ENCODE results near the gene C2orf42.
A peak's percentile ranks its signal among the peaks of the same experiment; 100 is the strongest.
"Not testable (repeated sequence)": the region's sequence is repeated elsewhere in the genome, so short reads cannot be mapped to it uniquely, and the experiment has no call there.

C2orf42 gene

GRCh38 chr2:70131344-70132143, 59.3 kb downstream of the C2orf42 start:
- DNase-seq (ENCODE audit: low spot score), result not testable (repeated sequence)

- DNase-seq (ENCODE audit: low spot score), result no peak
Observed at GRCh38 chr2:70128005-70128404, 62.8 kb downstream of the C2orf42 start.

- DNase-seq (ENCODE audit: low spot score), result no peak
Observed at GRCh38 chr2:70126413-70126812, 64.4 kb downstream of the C2orf42 start.

DNA sequence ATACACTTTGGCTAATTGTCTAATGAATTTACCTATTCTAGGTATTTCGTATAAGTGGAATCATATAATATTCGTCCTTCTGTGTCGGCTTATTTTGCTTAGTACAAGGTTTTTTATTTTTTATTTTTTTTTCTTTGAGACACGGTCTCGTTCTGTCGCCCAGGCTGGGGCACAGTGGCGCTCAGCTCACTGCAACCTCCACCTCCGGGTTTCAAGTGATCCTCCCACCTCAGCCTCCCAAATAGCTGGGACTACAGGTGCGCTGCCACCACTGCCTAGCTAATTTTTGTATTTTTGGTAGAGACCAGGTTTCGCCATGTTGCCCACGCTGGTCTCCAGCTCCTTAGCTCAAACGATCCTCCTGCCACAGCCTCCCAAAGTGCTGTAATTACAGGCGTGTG, 65.3 kb downstream of the C2orf42 start:
- no peak for DNase-seq (ENCODE audit: low spot score)

- DNase-seq (ENCODE audit: low spot score), result peak; percentile 83
Observed at GRCh38 chr2:70124983-70125480, 65.8 kb downstream of the C2orf42 start.

DNA sequence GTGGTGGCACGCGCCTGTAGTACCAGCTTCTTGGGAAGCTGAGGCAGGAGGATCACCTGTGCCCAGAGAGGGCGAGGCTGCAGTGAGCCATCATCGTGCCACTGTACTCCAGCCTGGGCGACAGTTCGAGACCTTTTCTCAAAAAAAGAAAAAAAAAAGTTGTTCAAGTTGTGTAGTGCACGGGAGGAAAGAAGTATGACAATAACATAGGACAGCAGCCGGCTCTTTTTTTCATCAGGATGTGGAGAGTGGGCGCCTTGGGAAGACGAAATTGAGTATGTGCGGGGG, 67.0 kb downstream of the C2orf42 start:
- no peak for DNase-seq (ENCODE audit: low spot score)

DNA sequence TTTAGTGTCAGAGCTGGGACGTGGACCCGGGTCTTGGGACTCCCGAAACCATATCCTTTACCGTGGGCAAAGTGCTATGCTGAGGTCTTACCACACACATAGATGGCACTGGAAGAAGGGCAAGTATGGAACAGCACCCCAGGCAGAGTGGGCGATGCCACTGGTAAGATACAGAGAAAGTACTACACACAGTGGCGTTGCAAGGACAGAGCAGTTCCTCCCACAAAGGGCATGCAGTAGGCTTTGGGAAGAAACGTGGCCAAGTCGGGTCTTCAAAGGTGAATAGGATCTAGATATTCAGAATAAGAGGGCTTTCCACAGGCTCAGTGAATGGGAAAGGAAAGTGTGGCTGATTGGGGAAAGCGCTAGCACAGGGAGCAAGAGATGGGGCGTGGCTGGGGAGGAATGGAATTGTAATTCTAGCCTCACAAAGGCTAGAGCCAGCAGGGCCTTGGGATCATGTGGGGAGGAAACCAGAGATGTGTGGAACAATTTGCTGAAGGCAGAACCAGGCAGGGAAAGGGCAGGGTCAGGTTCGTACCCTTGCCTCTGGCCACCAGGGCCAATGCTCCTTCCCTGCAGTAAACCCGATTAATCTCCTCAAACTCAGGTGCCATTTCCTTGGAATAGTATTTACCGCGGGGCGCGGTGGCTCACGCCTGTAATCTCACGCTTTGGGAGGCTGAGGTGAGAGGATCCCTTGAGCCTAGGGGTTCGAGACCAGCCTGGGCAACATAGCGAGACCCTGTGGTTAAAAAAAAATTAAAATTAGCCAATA, 67.6 kb downstream of the C2orf42 start:
- DNase-seq (ENCODE audit: low spot score), result peak; percentile 82

DNA sequence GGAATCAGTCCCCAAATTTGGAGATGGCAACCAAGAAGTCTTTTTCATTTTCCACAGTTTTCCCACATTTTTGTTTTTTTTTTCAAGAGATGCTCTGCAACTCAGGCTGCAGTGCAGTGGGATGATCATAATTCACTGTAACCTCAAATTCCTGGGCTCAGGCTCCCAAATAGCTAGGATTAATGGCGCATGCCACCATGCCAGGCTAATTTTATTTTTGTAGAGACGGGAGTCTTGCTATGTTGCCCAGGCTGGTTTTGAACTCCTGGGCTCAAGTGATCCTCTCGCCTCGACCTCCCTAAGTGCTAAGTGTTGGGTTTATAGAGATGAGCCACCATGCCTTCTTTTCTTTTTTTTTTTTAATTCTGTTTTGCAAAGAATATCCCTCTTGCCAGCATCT, 68.3 kb downstream of the C2orf42 start:
- no peak for DNase-seq (ENCODE audit: low spot score)

- no peak for DNase-seq (ENCODE audit: low spot score)
Observed at GRCh38 chr2:70121627-70122372, 69.0 kb downstream of the C2orf42 start.

GRCh38 chr2:70118798-70119454, 71.9 kb downstream of the C2orf42 start:
- DNase-seq (ENCODE audit: low spot score), result peak; percentile 63

GRCh38 chr2:70116936-70117552, 73.8 kb downstream of the C2orf42 start:
- no peak for DNase-seq (ENCODE audit: low spot score)

DNA sequence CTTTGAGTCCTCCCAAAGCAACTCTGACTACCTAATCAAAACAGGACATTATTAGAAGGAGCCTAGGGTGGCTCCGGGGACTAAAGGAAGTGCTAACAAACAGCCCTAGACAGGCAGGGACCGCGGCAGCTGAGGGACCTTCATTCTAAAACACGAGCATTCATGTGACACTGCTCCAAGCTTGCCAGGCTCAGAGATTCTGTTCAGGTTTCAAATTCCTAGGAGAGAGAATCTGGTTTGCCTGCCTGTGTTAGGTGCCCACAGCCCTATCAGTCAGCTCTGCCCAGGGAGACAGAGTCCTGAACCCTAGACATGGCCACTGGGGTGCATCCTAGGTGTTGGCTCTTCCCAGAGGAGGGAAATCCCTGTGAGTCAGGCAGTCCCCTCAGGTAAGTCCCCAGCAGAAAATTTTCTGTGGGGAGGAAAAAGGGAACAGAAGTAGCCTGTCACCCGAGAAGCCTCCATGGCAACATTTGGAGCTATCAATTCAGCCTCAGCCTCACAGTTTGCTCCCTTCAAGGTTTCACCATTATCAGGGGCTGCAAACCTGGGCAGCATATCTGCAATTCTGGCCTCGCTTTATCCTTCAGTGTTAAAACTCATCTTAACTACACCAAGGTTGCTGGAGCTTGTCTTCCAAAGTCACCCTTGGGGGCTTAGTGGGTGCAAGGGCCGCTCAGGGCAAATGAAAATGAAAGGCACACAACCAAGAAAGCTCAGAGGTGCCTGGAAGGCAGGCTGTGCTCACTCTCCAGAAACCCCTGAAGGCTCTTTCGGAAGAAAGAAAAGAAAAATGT, 75.0 kb downstream of the C2orf42 start:
- no peak for DNase-seq (ENCODE audit: low spot score)

DNA sequence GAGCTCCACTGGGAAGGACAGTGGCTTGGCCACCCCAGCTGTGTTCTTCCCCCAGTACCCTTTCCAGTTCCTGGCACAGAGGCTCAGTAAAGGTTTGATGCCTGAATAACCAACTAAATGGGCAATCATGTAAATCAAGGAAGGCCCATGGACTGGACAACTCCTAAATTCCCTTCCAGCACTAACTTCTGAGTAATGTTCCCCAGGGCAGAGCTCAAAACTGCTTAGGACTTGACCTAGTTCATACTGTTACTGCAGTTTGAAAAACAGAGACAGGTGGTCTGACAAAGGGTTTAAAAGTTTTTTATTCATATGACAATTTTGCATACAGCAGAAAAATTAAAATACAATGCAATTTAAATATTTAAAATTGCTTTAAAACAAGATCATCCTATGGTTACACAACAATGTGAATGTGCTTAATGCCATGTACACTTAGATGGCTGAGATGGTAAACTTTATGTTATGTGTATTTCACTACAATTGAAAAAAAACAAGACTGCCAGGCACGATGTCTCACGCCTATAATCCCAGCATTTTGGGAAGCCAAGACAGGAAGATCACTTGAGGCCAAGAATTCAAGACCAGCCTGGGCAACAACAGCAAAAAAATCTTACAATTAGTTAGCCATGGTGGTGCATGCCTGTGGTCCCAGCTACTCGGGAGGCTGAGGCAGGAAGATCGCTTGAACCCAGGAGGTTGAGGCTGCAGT, 77.3 kb downstream of the C2orf42 start:
- no peak for DNase-seq (ENCODE audit: low spot score)

- DNase-seq (ENCODE audit: low spot score), result no peak
Observed at GRCh38 chr2:70111752-70112591, 78.8 kb downstream of the C2orf42 start.

GRCh38 chr2:70110397-70110796, 80.4 kb downstream of the C2orf42 start:
- DNase-seq (ENCODE audit: low spot score), result not testable (repeated sequence)

DNA sequence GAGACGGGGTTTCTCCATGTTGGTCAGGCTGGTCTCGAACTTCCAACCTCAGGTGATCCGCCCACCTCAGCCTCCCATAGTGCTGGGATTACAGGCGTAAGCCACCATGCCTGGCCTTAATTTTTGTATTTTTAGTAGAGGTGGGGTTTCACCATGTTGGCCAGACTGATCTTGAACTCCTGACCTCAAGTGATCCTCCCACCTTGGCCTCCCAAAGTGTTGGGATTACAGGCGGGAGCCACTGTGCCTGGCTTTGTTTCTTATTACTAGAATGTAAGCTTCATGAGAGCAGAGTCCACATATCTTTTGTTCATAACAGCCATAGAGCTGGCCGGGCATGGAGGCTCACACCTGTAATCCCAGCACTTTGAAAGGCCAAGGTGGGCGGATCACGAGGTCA, 84.7 kb downstream of the C2orf42 start:
- not testable (repeated sequence) for DNase-seq (ENCODE audit: low spot score)

DNA sequence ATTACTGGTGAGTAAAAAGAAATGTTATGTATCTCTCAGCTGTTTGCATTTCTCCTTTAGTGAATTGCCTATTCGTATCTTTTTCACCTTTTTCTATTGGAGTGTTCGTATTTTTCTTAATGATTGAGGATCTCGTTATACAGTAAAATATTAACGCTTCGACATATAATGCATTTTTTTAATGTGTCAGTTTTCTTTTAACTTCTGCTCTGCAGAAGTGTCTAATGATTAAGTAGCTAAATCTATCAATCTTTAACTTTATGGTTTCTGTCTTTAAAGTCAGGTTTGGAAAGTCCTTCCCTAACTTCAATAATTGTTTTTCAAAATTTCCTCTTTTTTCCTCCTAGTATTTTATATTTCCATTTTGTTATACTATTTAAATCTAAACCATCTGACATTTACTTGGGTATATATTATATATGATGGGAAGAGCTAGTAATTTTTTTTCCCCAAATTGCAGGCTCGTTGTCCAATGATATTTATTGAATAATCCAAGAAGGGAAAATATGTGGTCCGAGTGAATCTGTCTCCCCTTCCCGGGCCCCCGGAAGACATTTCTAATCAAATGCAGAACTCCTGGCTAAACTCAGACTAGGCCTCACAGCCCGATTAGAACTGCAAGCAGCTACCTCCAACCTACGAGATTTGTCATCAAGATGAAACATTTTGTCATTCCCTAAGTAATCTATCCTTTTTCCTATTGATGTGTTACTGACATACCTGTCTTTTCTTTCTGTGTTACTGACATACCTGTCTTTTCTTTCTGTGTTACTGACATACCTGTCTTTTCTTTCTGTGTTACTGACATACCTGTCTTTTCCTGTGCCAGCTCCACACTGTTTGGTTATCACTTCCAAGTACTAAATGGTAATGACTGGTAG, 86.3 kb downstream of the C2orf42 start:
- DNase-seq (ENCODE audit: low spot score), result peak; percentile 55

GRCh38 chr2:70103531-70104061, 87.2 kb downstream of the C2orf42 start:
- no peak for DNase-seq (ENCODE audit: low spot score)

Data from iPS-NIHi11 (cell line).